ENCODE results near the gene GNAS-AS1.

GNAS-AS1 gene

DNA sequence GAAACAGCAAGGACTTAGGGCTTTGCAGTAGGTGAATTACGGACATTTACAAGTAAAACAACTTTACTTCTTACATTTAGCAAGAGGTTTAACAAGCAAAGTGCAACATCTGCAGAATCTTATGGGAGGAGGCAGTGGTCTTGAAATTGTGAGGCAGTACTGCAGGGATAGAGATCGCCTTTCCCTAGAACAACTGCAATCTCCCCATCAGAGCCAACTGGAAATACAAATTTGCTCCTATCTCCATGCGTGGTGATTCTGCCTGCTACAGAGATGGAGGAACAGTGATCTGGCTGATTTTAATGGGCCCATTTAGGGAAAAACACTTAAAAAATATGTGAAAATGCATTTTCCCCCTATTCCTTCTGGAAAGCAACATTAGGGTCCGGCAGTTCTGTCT is 27.7 kb upstream of the GNAS-AS1 start:
- Histone ChIP-seq H3K27ac (no peak overlapping the region), H3K9ac (no peak overlapping the region), H3K4me3 (IDR thresholded peaks at IDR 0.05; ENCODE audit: insufficient read depth, low read depth, low read length) (no peak overlapping the region), H2AFZ (ENCODE audit: low read depth) (no peak overlapping the region), H4K20me1 (ENCODE audit: insufficient read depth) (no peaks in the 10 kb centered on the region), H3K4me1 (ENCODE audit: low read depth, poor library complexity, severe bottlenecking) (no peaks in the 10 kb centered on the region), H3K27me3 (ENCODE audit: insufficient read depth, low read depth) (no peaks in the 10 kb centered on the region), H3K79me2 (ENCODE audit: insufficient read depth, low read depth) (no peaks in the 10 kb centered on the region), H3K36me3 (ENCODE audit: insufficient read depth) (no peaks in the 10 kb centered on the region), H3K4me2 (no peak overlapping the region)
- TF ChIP-seq, protein P1, sequence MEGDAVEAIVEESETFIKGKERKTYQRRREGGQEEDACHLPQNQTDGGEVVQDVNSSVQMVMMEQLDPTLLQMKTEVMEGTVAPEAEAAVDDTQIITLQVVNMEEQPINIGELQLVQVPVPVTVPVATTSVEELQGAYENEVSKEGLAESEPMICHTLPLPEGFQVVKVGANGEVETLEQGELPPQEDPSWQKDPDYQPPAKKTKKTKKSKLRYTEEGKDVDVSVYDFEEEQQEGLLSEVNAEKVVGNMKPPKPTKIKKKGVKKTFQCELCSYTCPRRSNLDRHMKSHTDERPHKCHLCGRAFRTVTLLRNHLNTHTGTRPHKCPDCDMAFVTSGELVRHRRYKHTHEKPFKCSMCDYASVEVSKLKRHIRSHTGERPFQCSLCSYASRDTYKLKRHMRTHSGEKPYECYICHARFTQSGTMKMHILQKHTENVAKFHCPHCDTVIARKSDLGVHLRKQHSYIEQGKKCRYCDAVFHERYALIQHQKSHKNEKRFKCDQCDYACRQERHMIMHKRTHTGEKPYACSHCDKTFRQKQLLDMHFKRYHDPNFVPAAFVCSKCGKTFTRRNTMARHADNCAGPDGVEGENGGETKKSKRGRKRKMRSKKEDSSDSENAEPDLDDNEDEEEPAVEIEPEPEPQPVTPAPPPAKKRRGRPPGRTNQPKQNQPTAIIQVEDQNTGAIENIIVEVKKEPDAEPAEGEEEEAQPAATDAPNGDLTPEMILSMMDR (conservative IDR thresholded peaks at IDR 0.05; ENCODE audit: low read depth, low read length): no peak

DNA sequence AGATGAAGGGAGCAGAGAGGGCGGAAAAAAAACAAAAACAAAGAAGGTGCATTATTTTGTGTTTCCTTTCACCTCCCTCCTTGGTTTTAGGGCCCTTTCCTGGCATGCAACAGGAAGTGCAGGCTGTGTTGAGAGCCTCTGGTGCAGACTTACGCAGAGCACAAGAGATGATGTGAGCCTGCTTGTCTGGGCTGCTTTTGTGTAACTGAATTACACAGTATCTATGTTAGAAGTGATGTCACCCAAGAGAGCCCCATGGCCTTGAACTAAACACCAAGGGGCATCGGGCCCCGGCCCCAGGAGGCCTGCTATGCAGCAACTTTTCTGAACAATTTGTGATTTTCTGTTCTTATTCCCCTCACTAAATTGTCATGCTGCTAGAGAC is 27.3 kb upstream of the GNAS-AS1 start:
- TF ChIP-seq, protein P1 (conservative IDR thresholded peaks at IDR 0.05; ENCODE audit: low read depth, low read length): no peak
- no peak overlapping the region for H2AFZ ChIP-seq (ENCODE audit: low read depth)
- H3K4me1 ChIP-seq (ENCODE audit: low read depth, poor library complexity, severe bottlenecking): no peaks in the 10 kb centered on the region

DNA sequence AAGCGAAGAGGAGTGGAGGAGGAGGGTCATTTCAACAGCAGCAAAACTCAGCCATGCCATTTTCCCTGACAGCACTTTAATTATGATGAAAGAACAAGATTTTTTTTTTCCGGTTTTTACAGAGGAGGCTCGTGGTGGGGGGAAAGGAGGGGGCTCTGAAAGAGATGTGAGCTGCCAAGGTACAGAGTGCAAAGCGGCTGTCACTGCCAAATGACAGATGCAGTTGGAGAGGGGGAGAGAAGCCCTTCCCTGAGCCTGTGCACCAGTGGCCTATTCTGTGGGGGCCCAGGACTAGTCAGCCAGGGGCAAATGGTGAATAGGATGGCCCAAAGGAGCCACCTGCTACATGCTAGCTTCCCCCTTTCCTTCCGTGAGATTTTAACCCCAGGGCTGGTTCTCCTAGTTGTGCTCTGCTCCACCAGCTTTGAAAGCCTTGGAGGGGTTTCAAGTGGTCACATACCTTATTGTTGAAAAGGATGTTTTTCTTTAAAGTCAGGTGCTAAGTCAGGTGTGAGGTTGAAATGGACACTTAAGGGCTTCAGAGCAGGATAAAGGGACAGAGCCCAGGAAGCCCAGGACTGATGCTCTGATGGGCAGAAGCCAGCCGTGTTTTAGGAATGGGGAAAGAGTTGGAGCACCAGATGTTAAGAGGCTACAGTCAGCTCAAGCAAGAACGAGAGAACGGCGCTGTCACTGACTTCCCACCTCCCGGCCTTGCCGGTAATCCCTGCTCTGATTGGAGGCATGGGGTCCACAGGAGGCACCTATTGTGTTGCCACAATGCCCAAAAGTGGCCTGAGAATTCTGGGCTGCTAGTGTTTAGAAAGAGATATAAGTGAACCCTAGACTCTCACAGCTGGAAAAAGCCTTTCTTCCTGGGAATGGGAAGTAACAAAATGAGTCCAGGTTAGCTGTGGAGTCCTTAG is 26.6 kb upstream of the GNAS-AS1 start:
- TF ChIP-seq, protein P1 (conservative IDR thresholded peaks at IDR 0.05; ENCODE audit: low read depth, low read length): no peak
- Histone ChIP-seq H3K79me2 (ENCODE audit: insufficient read depth, low read depth) (no peaks in the 10 kb centered on the region), H3K27me3 (ENCODE audit: insufficient read depth, low read depth) (no peaks in the 10 kb centered on the region), H3K4me2 (no peak overlapping the region), H3K4me3 (IDR thresholded peaks at IDR 0.05; ENCODE audit: insufficient read depth, low read depth, low read length) (no peak overlapping the region), H3K4me1 (ENCODE audit: low read depth, poor library complexity, severe bottlenecking) (no peaks in the 10 kb centered on the region), H3K9ac (no peak overlapping the region), H2AFZ (ENCODE audit: low read depth) (no peak overlapping the region), H3K36me3 (ENCODE audit: insufficient read depth) (no peaks in the 10 kb centered on the region), H3K27ac (no peak overlapping the region), H4K20me1 (ENCODE audit: insufficient read depth) (no peaks in the 10 kb centered on the region)

More for the DNA sequence above, 27.3 kb upstream of the GNAS-AS1 start:
- no peaks in the 10 kb centered on the region for H3K27me3 ChIP-seq (ENCODE audit: insufficient read depth, low read depth)
- H3K4me3 ChIP-seq (IDR thresholded peaks at IDR 0.05; ENCODE audit: insufficient read depth, low read depth, low read length): no peak overlapping the region
- H3K79me2 ChIP-seq (ENCODE audit: insufficient read depth, low read depth): no peaks in the 10 kb centered on the region
- H3K4me2 ChIP-seq: no peak overlapping the region
- H4K20me1 ChIP-seq (ENCODE audit: insufficient read depth): no peaks in the 10 kb centered on the region
- H3K9ac ChIP-seq: no peak overlapping the region
- no peaks in the 10 kb centered on the region for H3K36me3 ChIP-seq (ENCODE audit: insufficient read depth)
- no peak overlapping the region for H3K27ac ChIP-seq

DNA sequence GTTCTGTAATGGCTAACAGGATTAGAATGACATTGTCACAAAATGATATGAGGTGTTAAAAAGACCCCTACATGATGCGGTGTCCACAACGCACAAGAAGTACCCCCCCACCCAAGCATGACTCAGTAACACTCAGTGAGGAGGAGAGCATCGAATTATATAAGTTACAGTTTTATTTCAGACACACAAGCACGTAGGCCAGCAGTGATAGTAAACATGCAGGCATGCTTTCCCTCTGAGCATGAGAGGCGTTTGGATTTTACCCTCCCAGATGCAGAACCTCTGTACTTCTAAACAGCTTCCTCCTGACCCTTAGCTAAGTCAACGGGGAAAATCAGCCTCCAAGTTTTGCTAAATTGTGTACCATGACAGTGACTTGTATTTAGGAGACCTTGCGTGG is 25.7 kb upstream of the GNAS-AS1 start:
- H3K79me2 ChIP-seq (ENCODE audit: insufficient read depth, low read depth): no peaks in the 10 kb centered on the region
- no peak overlapping the region for H2AFZ ChIP-seq (ENCODE audit: low read depth)
- H3K27me3 ChIP-seq (ENCODE audit: insufficient read depth, low read depth): no peaks in the 10 kb centered on the region
- H3K36me3 ChIP-seq (ENCODE audit: insufficient read depth): no peaks in the 10 kb centered on the region
- H3K4me1 ChIP-seq (ENCODE audit: low read depth, poor library complexity, severe bottlenecking): no peaks in the 10 kb centered on the region
- TF ChIP-seq, protein P1 (conservative IDR thresholded peaks at IDR 0.05; ENCODE audit: low read depth, low read length): no peak
- no peaks in the 10 kb centered on the region for H4K20me1 ChIP-seq (ENCODE audit: insufficient read depth)
- H3K27ac ChIP-seq: no peak overlapping the region
- no peak overlapping the region for H3K4me2 ChIP-seq
- no peak overlapping the region for H3K4me3 ChIP-seq (IDR thresholded peaks at IDR 0.05; ENCODE audit: insufficient read depth, low read depth, low read length)
- no peak overlapping the region for H3K9ac ChIP-seq

All from KMS-11 (cell line).